ENCODE results near the gene PIAS4. TPM values are rescaled to one million over a fixed set of nuclear protein-coding genes. Genes with fewer than 3 reads are reported as not detected.

The PIAS4 gene
- total RNA-seq, 1 donor: 23.8 TPM

GRCh38 chr19:4059453-4059871 is 51.9 kb downstream of the PIAS4 start:
- DNase-seq (ENCODE audit: low read depth): no peak
- H3K4me3 ChIP-seq (ENCODE audit: low read depth, low read length): peak overlapping the region; percentile 57
- TF ChIP-seq, protein P1, sequence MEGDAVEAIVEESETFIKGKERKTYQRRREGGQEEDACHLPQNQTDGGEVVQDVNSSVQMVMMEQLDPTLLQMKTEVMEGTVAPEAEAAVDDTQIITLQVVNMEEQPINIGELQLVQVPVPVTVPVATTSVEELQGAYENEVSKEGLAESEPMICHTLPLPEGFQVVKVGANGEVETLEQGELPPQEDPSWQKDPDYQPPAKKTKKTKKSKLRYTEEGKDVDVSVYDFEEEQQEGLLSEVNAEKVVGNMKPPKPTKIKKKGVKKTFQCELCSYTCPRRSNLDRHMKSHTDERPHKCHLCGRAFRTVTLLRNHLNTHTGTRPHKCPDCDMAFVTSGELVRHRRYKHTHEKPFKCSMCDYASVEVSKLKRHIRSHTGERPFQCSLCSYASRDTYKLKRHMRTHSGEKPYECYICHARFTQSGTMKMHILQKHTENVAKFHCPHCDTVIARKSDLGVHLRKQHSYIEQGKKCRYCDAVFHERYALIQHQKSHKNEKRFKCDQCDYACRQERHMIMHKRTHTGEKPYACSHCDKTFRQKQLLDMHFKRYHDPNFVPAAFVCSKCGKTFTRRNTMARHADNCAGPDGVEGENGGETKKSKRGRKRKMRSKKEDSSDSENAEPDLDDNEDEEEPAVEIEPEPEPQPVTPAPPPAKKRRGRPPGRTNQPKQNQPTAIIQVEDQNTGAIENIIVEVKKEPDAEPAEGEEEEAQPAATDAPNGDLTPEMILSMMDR (IDR thresholded peaks at IDR 0.05; ENCODE audit: insufficient read depth, low read length): no peak

DNA sequence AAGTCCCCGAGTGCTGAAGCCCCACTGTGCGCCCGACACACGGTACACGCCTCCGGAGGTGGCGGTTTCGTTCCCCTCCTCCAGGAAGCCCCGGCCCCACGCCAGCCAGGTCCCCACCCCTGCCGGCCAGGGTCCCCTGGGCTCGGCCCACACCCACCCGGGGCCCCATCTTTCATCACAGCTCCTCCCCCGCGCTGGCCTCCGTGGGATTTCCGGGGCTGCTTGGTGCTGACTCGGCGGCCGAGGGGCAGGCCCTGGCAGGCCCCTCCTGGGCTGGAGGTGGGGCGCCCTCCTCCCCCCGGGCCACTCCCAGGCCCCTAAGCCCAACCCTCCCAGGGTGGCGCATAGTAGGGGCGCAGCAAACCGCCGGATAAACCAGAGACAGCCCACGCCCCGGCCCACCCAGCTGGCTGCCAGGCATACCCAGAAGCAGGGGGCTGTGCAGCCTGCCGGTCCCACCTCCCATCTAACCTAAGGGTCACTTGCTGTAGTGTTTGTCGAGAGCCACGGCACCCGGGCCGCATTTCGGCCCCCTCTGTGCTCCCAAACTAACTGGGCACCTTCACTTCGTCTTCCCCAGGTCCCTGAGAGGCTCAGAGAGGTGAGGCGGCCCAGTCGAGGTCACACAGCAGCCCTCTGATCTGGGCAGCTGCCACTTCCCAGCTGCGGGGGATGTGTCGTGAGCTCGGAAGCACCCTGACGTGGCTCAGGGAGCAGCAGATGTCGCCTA is 52.5 kb downstream of the PIAS4 start:
- TF ChIP-seq, protein P1 (IDR thresholded peaks at IDR 0.05; ENCODE audit: insufficient read depth, low read length): no peak
- peak overlapping the region; percentile 57 for H3K4me3 ChIP-seq (ENCODE audit: low read depth, low read length)
- DNase-seq (ENCODE audit: low read depth): peak; percentile 59

DNA sequence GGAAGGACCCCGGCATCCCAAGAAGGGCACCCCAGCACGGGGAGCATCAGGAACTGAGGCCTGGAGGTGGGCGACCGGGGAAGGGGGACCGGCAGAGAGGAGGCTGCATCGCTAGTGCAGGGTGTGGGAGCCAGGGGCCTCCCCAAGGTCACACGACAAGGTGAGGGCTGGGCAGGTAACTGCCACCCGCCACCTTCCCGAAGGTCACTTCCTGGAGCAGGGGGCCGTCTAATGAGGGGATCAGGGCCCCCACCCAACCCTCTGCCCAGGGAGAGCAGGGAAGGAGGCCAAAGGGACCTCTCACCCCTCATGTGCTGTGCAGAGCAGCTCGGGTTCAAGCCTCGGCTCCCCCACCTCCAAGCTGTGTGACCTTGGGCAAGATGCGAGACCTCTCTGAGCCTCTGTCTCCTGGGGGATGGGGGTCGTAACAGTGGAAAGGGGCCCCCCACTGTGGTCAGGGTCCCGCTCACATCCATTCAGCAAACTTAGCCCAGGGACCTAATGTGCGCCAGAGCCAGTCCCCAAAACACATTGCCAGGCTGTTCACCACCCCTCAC is 53.2 kb downstream of the PIAS4 start:
- peak overlapping the region; percentile 53 for H3K4me3 ChIP-seq (ENCODE audit: low read depth, low read length)
- DNase-seq (ENCODE audit: low read depth): no peak
- TF ChIP-seq, protein P1 (IDR thresholded peaks at IDR 0.05; ENCODE audit: insufficient read depth, low read length): no peak

- DNase-seq (ENCODE audit: low read depth): peak; percentile 55
- H3K4me3 ChIP-seq (ENCODE audit: low read depth, low read length): peak overlapping the region; percentile 53
- TF ChIP-seq, protein P1 (IDR thresholded peaks at IDR 0.05; ENCODE audit: insufficient read depth, low read length): no peak
Observed at GRCh38 chr19:4061178-4061682, 53.7 kb downstream of the PIAS4 start.

GRCh38 chr19:4061683-4062418 is 54.3 kb downstream of the PIAS4 start:
- H3K4me3 ChIP-seq (ENCODE audit: low read depth, low read length): peak overlapping the region; percentile 53
- TF ChIP-seq, protein P1 (IDR thresholded peaks at IDR 0.05; ENCODE audit: insufficient read depth, low read length): no peak
- no peak for DNase-seq (ENCODE audit: low read depth)

GRCh38 chr19:4062419-4063368 is 55.2 kb downstream of the PIAS4 start:
- TF ChIP-seq, protein P1 (IDR thresholded peaks at IDR 0.05; ENCODE audit: insufficient read depth, low read length): no peak
- peak overlapping the region; percentile 77 for H3K4me3 ChIP-seq (ENCODE audit: low read depth, low read length)
- no peak for DNase-seq (ENCODE audit: low read depth)
